Colonic mucosa (tissue), 4 donors: ENCODE results near the gene RNF34. TPM values are rescaled to one million over a fixed set of nuclear protein-coding genes. Genes with fewer than 3 reads are reported as not detected.
"Not testable (repeated sequence)": the region's sequence is repeated elsewhere in the genome, so short reads cannot be mapped to it uniquely, and the experiment has no call there.

ENCODE experiments used
- DNase-seq: peaks from one replicate; pipeline ENCODE4 v3.0.0-alpha.2; 2020
- H3K27ac ChIP-seq: fragments of 200-600 bp; one replicate; pipeline ENCODE4 v1.8.0; 2021
- H3K27me3 ChIP-seq: fragments of 200-600 bp; one replicate; pipeline ENCODE4 v1.8.0; 2021
- H3K36me3 ChIP-seq: fragments of 200-600 bp; one replicate; pipeline ENCODE4 v1.8.0; 2021
- H3K4me1 ChIP-seq: fragments of 200-600 bp; one replicate; pipeline ENCODE4 v1.8.0; 2021; ENCODE audit warnings: mild to moderate bottlenecking
- H3K4me3 ChIP-seq: fragments of 200-600 bp; one replicate; pipeline ENCODE4 v1.8.0; 2021
- H3K9ac ChIP-seq, 2 donors: one replicate each; pipeline ENCODE4 v1.7.0; 2013; ENCODE audit warnings: control low read depth in 2 of 2, low read depth in 2 of 2, low read length in 2 of 2
- H3K9me3 ChIP-seq: fragments of 200-600 bp; one replicate; pipeline ENCODE4 v1.8.0; 2021
- CTCF ChIP-seq: fragments of 200-600 bp; IDR thresholded peaks from one replicate; pipeline ENCODE4 v1.8.0; 2022; ENCODE audit warnings: antibody characterized with exemption, mild to moderate bottlenecking
- intact Hi-C: fragments of 100-400 bp; cut with DNase I; formaldehyde crosslinking; loops from one replicate; pipeline ENCODE4 v1.14.1; 2022
- total RNA-seq, 2 donors: library from RNA; stranded (reverse); fragmentation: NEBNext Ultra II Directional in 1 of 2; extraction: Animal tissue kit (Norgen Biotek cat#: 25700) in 1 of 2; gene quantifications; one replicate each; pipeline ENCODE4 v1.2.1, GENCODE V29; 2021
- donor health status: healthy.
- donor health status: DM: no; HTN: no; CAD: no.
- donor health status: DM: no; HTN: no; CAD: no.

The RNF34 gene
- total RNA-seq, 2 donors from 2014 or later = 39.7 to 53.3 TPM

- no peaks in the 10 kb centered on the region for H3K36me3 ChIP-seq
- TF ChIP-seq CTCF = no peak
- no peaks in the 10 kb centered on the region for H3K4me1 ChIP-seq
- intact Hi-C loops = no loop called here
- H3K27ac ChIP-seq = no peak overlapping the region
- H3K27me3 ChIP-seq = no peaks in the 10 kb centered on the region
- no peak for DNase-seq
- no peak overlapping the region for H3K4me3 ChIP-seq
- H3K9ac ChIP-seq = no peak overlapping the region
- no peaks in the 10 kb centered on the region for H3K9me3 ChIP-seq
Measured at GRCh38 chr12:121378736-121379135, 21.2 kb upstream of the RNF34 start.

- no peaks in the 10 kb centered on the region for H3K9me3 ChIP-seq
- no peak overlapping the region for H3K4me3 ChIP-seq
- H3K36me3 ChIP-seq = no peaks in the 10 kb centered on the region
- H3K27me3 ChIP-seq = no peaks in the 10 kb centered on the region
- no peak overlapping the region for H3K9ac ChIP-seq
- intact Hi-C loops = no loop called here
- TF ChIP-seq CTCF = no peak
- H3K27ac ChIP-seq = no peak overlapping the region
- no peaks in the 10 kb centered on the region for H3K4me1 ChIP-seq
- DNase-seq = no peak
Measured at GRCh38 chr12:121379945-121380344, 20.0 kb upstream of the RNF34 start.

- H3K9ac ChIP-seq = no peak overlapping the region
- H3K27ac ChIP-seq = no peak overlapping the region
- no peak for TF ChIP-seq CTCF
- H3K4me1 ChIP-seq = no peaks in the 10 kb centered on the region
- intact Hi-C loops = no loop called here
- DNase-seq = no peak
- no peaks in the 10 kb centered on the region for H3K9me3 ChIP-seq
- H3K36me3 ChIP-seq = no peaks in the 10 kb centered on the region
- no peaks in the 10 kb centered on the region for H3K27me3 ChIP-seq
- no peak overlapping the region for H3K4me3 ChIP-seq
Measured at GRCh38 chr12:121383601-121384021, 16.3 kb upstream of the RNF34 start.

GRCh38 chr12:121384891-121385290 is 15.0 kb upstream of the RNF34 start:
- H3K36me3 ChIP-seq, intact Hi-C loops, DNase-seq, H3K9ac ChIP-seq, H3K27me3 ChIP-seq, H3K9me3 ChIP-seq, H3K27ac ChIP-seq, H3K4me1 ChIP-seq, H3K4me3 ChIP-seq: not testable (repeated sequence)

GRCh38 chr12:121388421-121388981 is 11.4 kb upstream of the RNF34 start:
- no peak overlapping the region for H3K9ac ChIP-seq
- H3K36me3 ChIP-seq = no peaks in the 10 kb centered on the region
- no peaks in the 10 kb centered on the region for H3K27me3 ChIP-seq
- H3K4me1 ChIP-seq = no peaks in the 10 kb centered on the region
- H3K4me3 ChIP-seq = no peak overlapping the region
- no peak for DNase-seq
- no peaks in the 10 kb centered on the region for H3K9me3 ChIP-seq
- TF ChIP-seq CTCF = no peak
- intact Hi-C loops = no loop called here
- H3K27ac ChIP-seq = no peak overlapping the region

- intact Hi-C loops = no loop called here
- no peak for DNase-seq
- no peak overlapping the region for H3K9ac ChIP-seq
- no peak overlapping the region for H3K27ac ChIP-seq
- H3K4me1 ChIP-seq = no peaks in the 10 kb centered on the region
- no peaks in the 10 kb centered on the region for H3K27me3 ChIP-seq
- no peak for TF ChIP-seq CTCF
- H3K4me3 ChIP-seq = no peak overlapping the region
- no peaks in the 10 kb centered on the region for H3K36me3 ChIP-seq
- no peaks in the 10 kb centered on the region for H3K9me3 ChIP-seq
Measured at GRCh38 chr12:121390856-121391255, 9.1 kb upstream of the RNF34 start.
